ENCODE data around the gene NEDD4.
A peak's percentile ranks its signal among the peaks of the same experiment; 100 is the strongest.
"Not testable (repeated sequence)": the region's sequence is repeated elsewhere in the genome, so short reads cannot be mapped to it uniquely, and the experiment has no call there.

Gene NEDD4

GRCh38 chr15:55993111-55993803, at the start of gene NEDD4:
NEDD4 (minus strand) TSS chr15:55993612; CDS start chr15:55993555, 57 bp downstream.
- DNase-seq: peak; percentile 97

GRCh38 chr15:56042498-56042897, 49.1 kb upstream of the NEDD4 start:
- no peak for DNase-seq

GRCh38 chr15:56042031-56042430, 48.6 kb upstream of the NEDD4 start:
- DNase-seq: no peak

- peak; percentile 96 for DNase-seq
These were observed 46.9 kb upstream of the NEDD4 start for GRCh38 chr15:56040081-56041035.

GRCh38 chr15:56038707-56039106, 45.3 kb upstream of the NEDD4 start:
- no peak for DNase-seq

GRCh38 chr15:56038015-56038414, 44.6 kb upstream of the NEDD4 start:
- no peak for DNase-seq

- DNase-seq: no peak
These were observed 43.2 kb upstream of the NEDD4 start for GRCh38 chr15:56036546-56037067.

- DNase-seq: no peak
These were observed 41.8 kb upstream of the NEDD4 start for GRCh38 chr15:56035166-56035565.

- no peak for DNase-seq
These were observed 41.1 kb upstream of the NEDD4 start for GRCh38 chr15:56034514-56034913.

- no peak for DNase-seq
These were observed 39.0 kb upstream of the NEDD4 start for GRCh38 chr15:56032373-56032772.

GRCh38 chr15:56031836-56032235, 38.4 kb upstream of the NEDD4 start:
- no peak for DNase-seq

GRCh38 chr15:56031402-56031801, 38.0 kb upstream of the NEDD4 start:
- DNase-seq: peak; percentile 32

- DNase-seq: no peak
These were observed 35.0 kb upstream of the NEDD4 start for GRCh38 chr15:56028430-56028829.

- DNase-seq: not testable (repeated sequence)
These were observed 29.7 kb upstream of the NEDD4 start for GRCh38 chr15:56023160-56023559.

GRCh38 chr15:56019819-56020486, 26.5 kb upstream of the NEDD4 start:
- no peak for DNase-seq

- no peak for DNase-seq
These were observed 25.8 kb upstream of the NEDD4 start for GRCh38 chr15:56019060-56019793.

- DNase-seq: peak; percentile 28
These were observed 24.5 kb upstream of the NEDD4 start for GRCh38 chr15:56017920-56018319.

GRCh38 chr15:56017511-56017910, 24.1 kb upstream of the NEDD4 start:
- DNase-seq: no peak

GRCh38 chr15:56016281-56016680, 22.9 kb upstream of the NEDD4 start:
- peak; percentile 35 for DNase-seq

GRCh38 chr15:56014677-56015076, 21.3 kb upstream of the NEDD4 start:
- DNase-seq: no peak

GRCh38 chr15:56007053-56007452, 13.6 kb upstream of the NEDD4 start:
- DNase-seq: peak; percentile 64

- DNase-seq: not testable (repeated sequence)
These were observed 13.0 kb upstream of the NEDD4 start for GRCh38 chr15:56006371-56006770.
